Urinary bladder (tissue), 4 donors: ENCODE measurements around the gene ABCB4. TPM values are rescaled to one million over a fixed set of nuclear protein-coding genes. Genes with fewer than 3 reads are reported as not detected.

ENCODE experiments used
- DNase-seq: peaks from one replicate; pipeline ENCODE4 v3.0.0-alpha.2; 2015; ENCODE audit errors: extremely low spot score
- H3K27ac ChIP-seq: one replicate; pipeline ENCODE4 v1.5.1; 2013; ENCODE audit warnings: low read depth, mild to moderate bottlenecking, moderate library complexity
- H3K36me3 ChIP-seq: one replicate; pipeline ENCODE4 v1.6.1; 2013; ENCODE audit warnings: mild to moderate bottlenecking, moderate library complexity; ENCODE audit not compliant: insufficient read depth
- H3K4me1 ChIP-seq: one replicate; pipeline ENCODE4 v1.6.1; 2013; ENCODE audit warnings: mild to moderate bottlenecking, moderate library complexity; ENCODE audit not compliant: insufficient read depth
- H3K4me3 ChIP-seq: one replicate; pipeline ENCODE4 v1.5.1; 2013; ENCODE audit warnings: low read depth, low read length
- WGBS: extraction: QIAGEN DNeasy Blood & Tissue Kit; methylation state at CpG from one replicate; pipeline ENCODE4 v1.1.7; 2013; 5-methylcytosine and 5-hydroxymethylcytosine counted together
- polyA plus RNA-seq: library from polyadenylated mRNA; stranded (reverse); fragments of 200-250 nt; gene quantifications from one replicate; pipeline ENCODE4 v1.2.3, GENCODE V29; 2013
- total RNA-seq: library from RNA; depleted of rRNA; stranded (reverse); fragments of >200 nt; gene quantifications from one replicate; pipeline ENCODE4 v1.2.3, GENCODE V29; 2014
- donor health status: healthy with polysubstance abuse.
- donor health status: healthy.

Gene ABCB4
- total and polyA plus RNA-seq, 2 donors = 0.53 to 1.2 TPM

DNA sequence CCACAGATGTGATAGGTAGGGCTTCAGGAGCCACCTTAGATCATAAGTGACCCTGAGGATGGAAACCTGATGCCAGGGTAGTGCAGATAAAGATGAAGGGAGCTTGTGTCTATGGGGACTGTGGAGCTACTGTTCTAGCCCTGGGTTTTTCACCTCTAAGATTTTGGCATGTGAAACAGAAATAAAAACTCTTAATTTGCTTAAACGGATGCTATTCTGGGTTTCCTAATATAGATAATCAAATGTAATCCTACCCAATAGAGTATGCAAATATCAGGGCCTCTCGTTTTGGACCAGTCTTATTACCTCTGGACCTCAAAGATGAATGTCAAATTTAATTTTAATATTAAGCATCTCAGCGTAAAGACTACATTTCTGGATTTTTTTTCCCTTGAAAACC lies 49.3 kb downstream of the ABCB4 start:
- DNase-seq = no peak
- Histone ChIP-seq H3K36me3 (no peaks in the 10 kb centered on the region), H3K27ac (no peak overlapping the region), H3K4me3 (no peak overlapping the region), H3K4me1 (no peaks in the 10 kb centered on the region)
- 87% methylated on average over 3 of the region's 3 CpGs for WGBS

DNA sequence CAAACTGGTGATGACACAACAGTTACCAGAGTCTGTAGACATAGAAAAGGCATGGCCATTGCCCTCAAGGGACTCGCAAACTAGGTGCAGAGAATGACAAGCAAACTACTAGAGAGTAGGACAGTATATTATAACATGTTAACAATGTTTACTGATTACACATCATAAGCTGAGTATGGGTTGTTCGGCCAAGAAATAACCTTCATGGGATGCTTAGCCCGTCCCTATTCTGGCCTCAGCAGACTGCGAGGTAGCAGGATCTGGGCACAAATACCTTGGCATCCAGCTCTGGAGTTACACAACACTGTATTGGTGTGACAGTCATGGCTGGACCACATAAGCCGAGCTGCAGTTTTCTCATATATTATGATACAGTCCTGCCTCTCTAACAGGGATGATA lies 51.4 kb downstream of the ABCB4 start:
- H3K27ac ChIP-seq = no peak overlapping the region
- DNase-seq = no peak
- WGBS = 79% methylated on average over 5 of the region's 5 CpGs
- H3K36me3 ChIP-seq = peaks cover 2% of the 10 kb centered on the region
- no peaks in the 10 kb centered on the region for H3K4me1 ChIP-seq
- no peak overlapping the region for H3K4me3 ChIP-seq

DNA sequence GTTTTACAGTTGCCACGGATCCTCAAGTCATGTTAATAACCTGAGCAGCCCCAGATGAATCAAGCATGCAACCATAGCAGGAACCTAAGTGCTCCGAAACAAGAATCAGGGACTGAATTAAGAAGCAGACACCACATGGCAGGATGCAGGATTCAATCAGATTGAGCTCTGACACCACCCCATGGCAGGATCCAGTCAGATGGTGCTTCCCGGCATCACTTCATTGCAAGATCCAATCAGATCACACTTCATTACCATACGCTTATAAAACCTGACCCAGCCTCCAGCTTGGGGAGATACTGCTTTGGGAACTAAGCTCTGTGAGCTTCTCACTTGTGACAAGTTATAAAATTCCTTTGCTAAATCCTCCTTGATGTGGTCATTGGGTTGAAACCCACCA lies 55.3 kb downstream of the ABCB4 start:
- no peak overlapping the region for H3K27ac ChIP-seq
- peaks cover 2% of the 10 kb centered on the region for H3K36me3 ChIP-seq
- 71% methylated on average over 4 of the region's 4 CpGs for WGBS
- H3K4me3 ChIP-seq = no peak overlapping the region
- H3K4me1 ChIP-seq = no peaks in the 10 kb centered on the region
- DNase-seq = no peak

GRCh38 chr7:87416682-87417587 lies 58.5 kb downstream of the ABCB4 start:
- H3K27ac ChIP-seq = no peak overlapping the region
- peak; percentile 13 for DNase-seq
- no peak overlapping the region for H3K4me3 ChIP-seq
- WGBS = 53% methylated on average over 5 of the region's 5 CpGs
- H3K4me1 ChIP-seq = peaks cover 2% of the 10 kb centered on the region
- peaks cover 2% of the 10 kb centered on the region for H3K36me3 ChIP-seq

- WGBS = 80% methylated on average over 2 of the region's 2 CpGs
- H3K27ac ChIP-seq = no peak overlapping the region
Observed at GRCh38 chr7:87414794-87415188, 60.7 kb downstream of the ABCB4 start.

GRCh38 chr7:87413951-87414793 lies 61.3 kb downstream of the ABCB4 start:
- Histone ChIP-seq H3K27ac (no peak overlapping the region), H3K36me3 (no peaks in the 10 kb centered on the region), H3K4me1 (peaks cover 2% of the 10 kb centered on the region), H3K4me3 (no peak overlapping the region)
- WGBS = 45% methylated on average over 4 of the region's 4 CpGs
- no peak for DNase-seq

More at GRCh38 chr7:87414794-87415188, 60.7 kb downstream of the ABCB4 start:
- H3K36me3 ChIP-seq = peaks cover 1% of the 10 kb centered on the region
- DNase-seq = no peak
- peaks cover 2% of the 10 kb centered on the region for H3K4me1 ChIP-seq
- H3K4me3 ChIP-seq = no peak overlapping the region

DNA sequence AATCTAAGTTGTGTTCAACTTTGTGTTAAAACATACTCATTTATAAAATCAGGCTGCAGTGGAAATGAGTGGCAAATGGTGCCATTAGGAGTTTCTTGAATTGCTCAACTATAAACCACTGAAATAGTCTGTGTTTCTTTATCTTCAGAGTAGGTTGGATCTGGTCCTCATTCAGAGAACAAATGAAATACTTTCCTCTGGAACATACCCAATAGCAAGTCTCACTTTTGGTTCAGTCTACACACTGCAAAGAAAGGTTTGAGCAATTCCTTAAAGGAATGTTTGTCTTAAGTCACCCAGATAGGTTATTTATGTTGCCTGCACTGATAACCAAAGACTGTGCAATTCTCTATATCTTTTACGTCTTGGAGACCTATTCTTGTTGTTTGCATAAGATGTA lies 62.5 kb downstream of the ABCB4 start:
- H3K4me1 ChIP-seq = peaks cover 2% of the 10 kb centered on the region
- H3K27ac ChIP-seq = no peak overlapping the region
- DNase-seq = no peak
- no peak overlapping the region for H3K4me3 ChIP-seq
- WGBS = 65% methylated on average over 1 of the region's 1 CpG
- H3K36me3 ChIP-seq = no peaks in the 10 kb centered on the region

GRCh38 chr7:87411186-87411585 lies 64.3 kb downstream of the ABCB4 start:
- Histone ChIP-seq H3K4me3 (no peak overlapping the region), H3K27ac (no peak overlapping the region)
- 99% methylated on average over 1 of the region's 1 CpG for WGBS

GRCh38 chr7:87404674-87405073 lies 70.8 kb downstream of the ABCB4 start:
- Histone ChIP-seq H3K4me3 (no peak overlapping the region), H3K36me3 (no peaks in the 10 kb centered on the region), H3K4me1 (no peaks in the 10 kb centered on the region), H3K27ac (no peak overlapping the region)
- DNase-seq = no peak

More at GRCh38 chr7:87411186-87411585, 64.3 kb downstream of the ABCB4 start:
- H3K4me1 ChIP-seq = peaks cover 2% of the 10 kb centered on the region
- H3K36me3 ChIP-seq = no peaks in the 10 kb centered on the region
- DNase-seq = no peak

- WGBS = 56% methylated on average over 2 of the region's 2 CpGs
- no peaks in the 10 kb centered on the region for H3K36me3 ChIP-seq
- no peak overlapping the region for H3K4me3 ChIP-seq
- peak overlapping the region; percentile 23 for H3K27ac ChIP-seq
- H3K4me1 ChIP-seq = no peaks in the 10 kb centered on the region
- no peak for DNase-seq
Observed at GRCh38 chr7:87398446-87398845, 77.0 kb downstream of the ABCB4 start.

- WGBS = 77% methylated on average over 1 of the region's 1 CpG
- DNase-seq = no peak
- Histone ChIP-seq H3K36me3 (no peaks in the 10 kb centered on the region), H3K27ac (no peak overlapping the region), H3K4me3 (no peak overlapping the region), H3K4me1 (no peaks in the 10 kb centered on the region)
Observed at GRCh38 chr7:87395442-87396020, 79.9 kb downstream of the ABCB4 start.

DNA sequence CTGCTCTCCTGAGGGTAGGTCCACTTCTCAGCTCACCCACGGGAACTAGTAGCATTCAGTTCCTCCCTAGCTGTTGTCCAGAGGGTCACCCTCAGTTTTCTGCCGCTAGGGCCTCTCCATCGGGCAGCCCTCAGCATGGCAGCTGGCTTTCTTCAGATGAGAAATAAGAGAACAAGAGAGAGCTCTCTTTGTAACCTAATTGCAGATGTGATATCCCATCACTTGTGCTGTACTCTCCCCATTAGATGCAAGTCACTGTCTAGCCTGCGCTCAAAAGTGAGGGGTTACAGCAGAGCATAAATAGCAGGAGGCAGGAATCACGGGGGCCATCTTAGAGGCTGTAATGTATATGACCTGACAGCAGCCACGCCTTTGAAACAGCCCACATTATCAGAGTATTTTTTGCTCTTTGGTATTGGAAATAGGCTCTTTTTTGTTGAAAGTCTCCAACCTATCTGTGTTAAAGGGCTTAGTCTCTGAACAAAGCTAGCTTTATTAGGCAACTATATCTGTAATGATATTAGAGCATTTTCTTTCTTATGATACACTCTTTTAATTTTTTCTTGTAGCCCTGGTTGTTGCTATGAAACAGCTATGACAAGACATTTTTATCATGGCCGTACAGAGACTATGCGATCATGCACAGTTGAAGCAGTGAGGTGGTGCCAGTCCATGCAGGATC lies 84.3 kb downstream of the ABCB4 start:
- DNase-seq = no peak
- no peaks in the 10 kb centered on the region for H3K36me3 ChIP-seq
- H3K4me3 ChIP-seq = no peak overlapping the region
- no peak overlapping the region for H3K27ac ChIP-seq
- no peaks in the 10 kb centered on the region for H3K4me1 ChIP-seq
- 90% methylated on average over 8 of the region's 8 CpGs for WGBS

GRCh38 chr7:87380905-87381304 lies 94.6 kb downstream of the ABCB4 start:
- H3K4me1 ChIP-seq = no peaks in the 10 kb centered on the region
- 70% methylated on average over 5 of the region's 5 CpGs for WGBS
- no peak overlapping the region for H3K27ac ChIP-seq
- H3K4me3 ChIP-seq = no peak overlapping the region
- no peaks in the 10 kb centered on the region for H3K36me3 ChIP-seq
- DNase-seq = no peak
